Measurements from ENCODE around the gene BTBD9. TPM values are rescaled to one million over a fixed set of nuclear protein-coding genes. Genes with fewer than 3 reads are reported as not detected.

BTBD9 gene
- total and polyA plus RNA-seq, 4 donors, result 8.7 to 73.9 (median 28.3) TPM

GRCh38 chr6:38389875-38390274 is 249.9 kb downstream of the BTBD9 start:
- Histone ChIP-seq H3K4me1 (ENCODE audit: control insufficient read depth in 5 of 5, insufficient read depth in 5 of 5, low read length in 5 of 5) (peaks cover 0 to 11% (median 0%) of the 10 kb centered on the region in 5 donors), H3K36me3 (ENCODE audit: control insufficient read depth in 4 of 4, insufficient read depth in 4 of 4, low read length in 4 of 4) (peaks cover 0 to 1% (median 0%) of the 10 kb centered on the region in 4 donors), H3K9ac (ENCODE audit: insufficient read depth in 1 of 2, low read length in 2 of 2) (no peak overlapping the region), H3K27me3 (ENCODE audit: control insufficient read depth in 3 of 3, insufficient read depth in 3 of 3, low read length in 2 of 3) (no peaks in the 10 kb centered on the region), H3K4me3 (no peak overlapping the region), H3K9me3 (ENCODE audit: control insufficient read depth in 4 of 4, insufficient read depth in 3 of 4, low read length in 3 of 4) (no peaks in the 10 kb centered on the region), H3K27ac (ENCODE audit: low read depth in 1 of 2, low read length in 1 of 2) (no peak overlapping the region)
- DNase-seq, result no peak
- no peak for TF ChIP-seq CTCF (IDR thresholded peaks at IDR 0.05; ENCODE audit: control extremely low read depth, extremely low read depth)
- no peak for ATAC-seq (ENCODE audit: insufficient read depth, low FRiP score)
- 93 to 96% methylated on average over 5 of the region's 5 CpGs for WGBS, 2 donors

- Histone ChIP-seq H3K4me3 (no peak overlapping the region), H3K27ac (ENCODE audit: low read depth in 1 of 2, low read length in 1 of 2) (no peak overlapping the region), H3K9ac (ENCODE audit: insufficient read depth in 1 of 2, low read length in 2 of 2) (no peak overlapping the region), H3K27me3 (ENCODE audit: control insufficient read depth in 3 of 3, insufficient read depth in 3 of 3, low read length in 2 of 3) (no peaks in the 10 kb centered on the region), H3K9me3 (ENCODE audit: control insufficient read depth in 4 of 4, insufficient read depth in 3 of 4, low read length in 3 of 4) (no peaks in the 10 kb centered on the region), H3K36me3 (ENCODE audit: control insufficient read depth in 4 of 4, insufficient read depth in 4 of 4, low read length in 4 of 4) (peaks cover 0 to 3% (median 0%) of the 10 kb centered on the region in 4 donors), H3K4me1 (ENCODE audit: control insufficient read depth in 5 of 5, insufficient read depth in 5 of 5, low read length in 5 of 5) (peaks cover 0 to 11% (median 0%) of the 10 kb centered on the region in 5 donors)
- no peak for TF ChIP-seq CTCF (IDR thresholded peaks at IDR 0.05; ENCODE audit: control extremely low read depth, extremely low read depth)
- ATAC-seq (ENCODE audit: insufficient read depth, low FRiP score) (no peak), DNase-seq (peak in 2 of 3 donors; percentile 14 to 47)
Observed at GRCh38 chr6:38387971-38388370, 251.8 kb downstream of the BTBD9 start.

GRCh38 chr6:38387461-38387860 is 252.3 kb downstream of the BTBD9 start:
- ATAC-seq (ENCODE audit: insufficient read depth, low FRiP score) (no peak), DNase-seq (no peak)
- H3K27ac ChIP-seq (ENCODE audit: low read depth in 1 of 2, low read length in 1 of 2), result no peak overlapping the region
- no peak overlapping the region for H3K9ac ChIP-seq (ENCODE audit: insufficient read depth in 1 of 2, low read length in 2 of 2)
- no peak for TF ChIP-seq CTCF (IDR thresholded peaks at IDR 0.05; ENCODE audit: control extremely low read depth, extremely low read depth)
- no peak overlapping the region for H3K4me3 ChIP-seq
- no peaks in the 10 kb centered on the region for H3K9me3 ChIP-seq (ENCODE audit: control insufficient read depth in 4 of 4, insufficient read depth in 3 of 4, low read length in 3 of 4)
- H3K27me3 ChIP-seq (ENCODE audit: control insufficient read depth in 3 of 3, insufficient read depth in 3 of 3, low read length in 2 of 3), result no peaks in the 10 kb centered on the region
- peaks cover 0 to 11% (median 0%) of the 10 kb centered on the region in 5 donors for H3K4me1 ChIP-seq (ENCODE audit: control insufficient read depth in 5 of 5, insufficient read depth in 5 of 5, low read length in 5 of 5)
- WGBS, 2 donors, result 100% methylated on average over 2 of the region's 2 CpGs
- peaks cover 0 to 3% (median 0%) of the 10 kb centered on the region in 4 donors for H3K36me3 ChIP-seq (ENCODE audit: control insufficient read depth in 4 of 4, insufficient read depth in 4 of 4, low read length in 4 of 4)

GRCh38 chr6:38378801-38379200 is 260.9 kb downstream of the BTBD9 start:
- no peaks in the 10 kb centered on the region for H3K9me3 ChIP-seq (ENCODE audit: control insufficient read depth in 4 of 4, insufficient read depth in 3 of 4, low read length in 3 of 4)
- no peaks in the 10 kb centered on the region for H3K4me1 ChIP-seq (ENCODE audit: control insufficient read depth in 5 of 5, insufficient read depth in 5 of 5, low read length in 5 of 5)
- 92 to 94% methylated on average over 7 of the region's 7 CpGs for WGBS, 2 donors
- H3K9ac ChIP-seq (ENCODE audit: insufficient read depth in 1 of 2, low read length in 2 of 2), result no peak overlapping the region
- TF ChIP-seq CTCF (IDR thresholded peaks at IDR 0.05; ENCODE audit: control extremely low read depth, extremely low read depth), result no peak
- ATAC-seq (ENCODE audit: insufficient read depth, low FRiP score) (no peak), DNase-seq (no peak)
- H3K27ac ChIP-seq (ENCODE audit: low read depth in 1 of 2, low read length in 1 of 2), result no peak overlapping the region
- no peaks in the 10 kb centered on the region for H3K27me3 ChIP-seq (ENCODE audit: control insufficient read depth in 3 of 3, insufficient read depth in 3 of 3, low read length in 2 of 3)
- peaks cover 0 to 1% (median 0%) of the 10 kb centered on the region in 4 donors for H3K36me3 ChIP-seq (ENCODE audit: control insufficient read depth in 4 of 4, insufficient read depth in 4 of 4, low read length in 4 of 4)
- H3K4me3 ChIP-seq, result no peak overlapping the region
